K562 (cell line): Measurements from ENCODE around the gene CMIP. TPM values are rescaled to one million over a fixed set of nuclear protein-coding genes. Genes with fewer than 3 reads are reported as not detected.

Experiments
- NONO ChIP-seq, 2 experiments: fragments of 200-400 bp in 1 of 2; fragments of 450-650 bp in 1 of 2; formaldehyde crosslinking in 1 of 2; IDR thresholded peaks; 2 replicates each; pipeline ENCODE4 v1.6.1; 2017; ENCODE audit warnings: low read depth in 2 of 2, mild to moderate bottlenecking in 2 of 2, moderate library complexity in 2 of 2, low read length in 1 of 2
- SMARCC2 ChIP-seq: fragments of 450-650 bp; IDR thresholded peaks from 2 replicates; pipeline ENCODE4 v1.6.1; 2017; ENCODE audit warnings: antibody characterized with exemption, moderate library complexity, mild to moderate bottlenecking, low read depth
- ZBTB40 ChIP-seq, 2 experiments: fragments of 450-650 bp in 1 of 2; sonication (generic) in 1 of 2; formaldehyde crosslinking in 1 of 2; IDR thresholded peaks; 2 replicates each; pipeline versions ENCODE4 v1.7.1 to v1.9.0; 2016 to 2022; ENCODE audit warnings: inconsistent platforms in 1 of 2, mild to moderate bottlenecking in 1 of 2, missing genetic modification reagents in 1 of 2
- ZBTB8A ChIP-seq: fragments of 450-650 bp; IDR thresholded peaks from 2 replicates; pipeline ENCODE4 v1.6.1; 2018; ENCODE audit warnings: mild to moderate bottlenecking, moderate library complexity; ENCODE audit not compliant: partially characterized antibody
- polyA plus RNA-seq, 8 experiments: library from polyadenylated mRNA; depleted of rRNA in 4 of 8; stranded (reverse) in 5 of 8; unstranded in 3 of 8; fragments of >200 nt; fragmentation: Nextera tagmentation in 2 of 8; fragmentation: Illumina TruSeq in 1 of 8; extraction: Ambion mirVana in 2 of 8; extraction: Trizol in 1 of 8; gene quantifications; 2 replicates each; pipeline versions ENCODE4 v1.2.1 to v1.2.3, GENCODE V29; 2011 to 2014; ENCODE audit warnings: inconsistent platforms in 1 of 8, missing spikeins in 1 of 8
- total RNA-seq, 7 experiments: library from RNA; depleted of rRNA in 6 of 7; stranded (reverse); fragments of >200 nt in 6 of 7; fragmentation: Illumina TruSeq in 2 of 7; extraction: Trizol in 2 of 7; gene quantifications; 2 replicates each; pipeline versions ENCODE4 v1.2.1 to v1.2.3, GENCODE V29; 2011 to 2021; ENCODE audit warnings: low replicate concordance in 1 of 7

Gene CMIP
- total and polyA plus RNA-seq, 9 of the 15 experiments (the other 6 are each of a cell fraction or from before 2014, with no cell fraction given), result 0.94 to 82.5 (median 10.3) TPM

GRCh38 chr16:81658373-81658772 lies 213.8 kb downstream of the CMIP start (continued):
- no peak for TF ChIP-seq ZBTB40 (IDR thresholded peaks at IDR 0.05)
- TF ChIP-seq ZBTB40 (CRISPR knock-in tag; IDR thresholded peaks at IDR 0.05), result no peak
- no peak for TF ChIP-seq SMARCC2
- no peak for TF ChIP-seq ZBTB8A
- TF ChIP-seq NONO (IDR thresholded peaks at IDR 0.05; ENCODE audit: low read depth in 2 of 2, low read length in 1 of 2), result no peak
